ENCODE data around the gene MAP2K6.

MAP2K6 gene

GRCh38 chr17:69594641-69595040, 180.1 kb downstream of the MAP2K6 start:
- no peak overlapping the region for H2BK120ac ChIP-seq (ENCODE audit: low read depth, low read length)
- no peaks in the 10 kb centered on the region for H3K27me3 ChIP-seq (ENCODE audit: control insufficient read depth in 3 of 3, insufficient read depth in 3 of 3, low read depth in 1 of 3, low read length in 3 of 3)
- H3K23ac ChIP-seq (ENCODE audit: low read depth, low read length, poor library complexity) = no peak overlapping the region
- no peak overlapping the region for H3K9ac ChIP-seq (ENCODE audit: low read depth, low read length, poor library complexity)
- H3K79me1 ChIP-seq (ENCODE audit: low read depth, low read length) = no peaks in the 10 kb centered on the region
- H3K27ac ChIP-seq (replicated peaks; ENCODE audit: low read length) = no peak overlapping the region
- H3K18ac ChIP-seq (ENCODE audit: low read length) = no peak overlapping the region
- H2BK15ac ChIP-seq (ENCODE audit: low read length) = no peak overlapping the region
- H3K14ac ChIP-seq (ENCODE audit: low read length) = no peak overlapping the region
- peaks cover 2 to 5% of the 10 kb centered on the region in 2 donors for H3K4me1 ChIP-seq (ENCODE audit: control insufficient read depth in 2 of 2, insufficient read depth in 1 of 2, low read depth in 1 of 2, low read length in 2 of 2)
- no peak overlapping the region for H4K8ac ChIP-seq (ENCODE audit: low read depth, low read length)
- H2AFZ ChIP-seq (ENCODE audit: low read length) = no peak overlapping the region
- H3K4ac ChIP-seq (ENCODE audit: low read length) = no peak overlapping the region
- no peak overlapping the region for H2AK5ac ChIP-seq (ENCODE audit: low read depth, low read length)
- H2BK5ac ChIP-seq (ENCODE audit: low read length) = no peak overlapping the region
- no peak overlapping the region for H4K91ac ChIP-seq (ENCODE audit: low read depth, low read length, poor library complexity)
- H3K36me3 ChIP-seq (replicated peaks in 1 of 2; ENCODE audit: control insufficient read depth in 2 of 2, insufficient read depth in 2 of 2, low read length in 2 of 2) = no peaks in the 10 kb centered on the region
- no peak for DNase-seq (ENCODE audit: low spot score)
- H3K4me2 ChIP-seq (ENCODE audit: insufficient read depth, low read length, poor library complexity, severe bottlenecking) = no peak overlapping the region
- WGBS, 2 donors (ENCODE audit: extremely low coverage in 2 of 2, insufficient read length in 2 of 2, insufficient replicate concordance in 1 of 2) = no CpG with 5 or more reads among the region's 4 CpGs
- no peak overlapping the region for H2BK12ac ChIP-seq (ENCODE audit: low read length)
- peaks cover 2 to 4% of the 10 kb centered on the region in 2 donors for H3K9me3 ChIP-seq (replicated peaks in 1 of 2; ENCODE audit: control insufficient read depth in 2 of 2, insufficient read depth in 1 of 2, low read depth in 1 of 2, low read length in 2 of 2)
- H3K4me3 ChIP-seq (ENCODE audit: low read length in 2 of 2) = no peak overlapping the region

- H3K4me2 ChIP-seq (ENCODE audit: insufficient read depth, low read length, poor library complexity, severe bottlenecking) = no peak overlapping the region
- no peak overlapping the region for H3K4ac ChIP-seq (ENCODE audit: low read length)
- H3K4me1 ChIP-seq (ENCODE audit: control insufficient read depth in 2 of 2, insufficient read depth in 1 of 2, low read depth in 1 of 2, low read length in 2 of 2) = peaks cover 2 to 5% of the 10 kb centered on the region in 2 donors
- H3K4me3 ChIP-seq (ENCODE audit: low read length in 2 of 2) = no peak overlapping the region
- no peak overlapping the region for H2AK5ac ChIP-seq (ENCODE audit: low read depth, low read length)
- H3K9ac ChIP-seq (ENCODE audit: low read depth, low read length, poor library complexity) = no peak overlapping the region
- H2BK12ac ChIP-seq (ENCODE audit: low read length) = no peak overlapping the region
- no peak for DNase-seq (ENCODE audit: low spot score)
- H3K27me3 ChIP-seq (ENCODE audit: control insufficient read depth in 3 of 3, insufficient read depth in 3 of 3, low read depth in 1 of 3, low read length in 3 of 3) = no peaks in the 10 kb centered on the region
- no peak overlapping the region for H2BK5ac ChIP-seq (ENCODE audit: low read length)
- no peak overlapping the region for H2BK120ac ChIP-seq (ENCODE audit: low read depth, low read length)
- no peak overlapping the region for H3K27ac ChIP-seq (replicated peaks; ENCODE audit: low read length)
- H4K8ac ChIP-seq (ENCODE audit: low read depth, low read length) = no peak overlapping the region
- peak overlapping the region; percentile 21 for H3K18ac ChIP-seq (ENCODE audit: low read length)
- H2AFZ ChIP-seq (ENCODE audit: low read length) = peak overlapping the region; percentile 4
- H4K91ac ChIP-seq (ENCODE audit: low read depth, low read length, poor library complexity) = no peak overlapping the region
- no peaks in the 10 kb centered on the region for H3K9me3 ChIP-seq (replicated peaks in 1 of 2; ENCODE audit: control insufficient read depth in 2 of 2, insufficient read depth in 1 of 2, low read depth in 1 of 2, low read length in 2 of 2)
- no peak overlapping the region for H2BK15ac ChIP-seq (ENCODE audit: low read length)
- no peaks in the 10 kb centered on the region for H3K36me3 ChIP-seq (replicated peaks in 1 of 2; ENCODE audit: control insufficient read depth in 2 of 2, insufficient read depth in 2 of 2, low read length in 2 of 2)
- H3K14ac ChIP-seq (ENCODE audit: low read length) = no peak overlapping the region
- no peak overlapping the region for H3K23ac ChIP-seq (ENCODE audit: low read depth, low read length, poor library complexity)
- no CpG with 5 or more reads among the region's 9 CpGs for WGBS, 2 donors (ENCODE audit: extremely low coverage in 2 of 2, insufficient read length in 2 of 2, insufficient replicate concordance in 1 of 2)
- H3K79me1 ChIP-seq (ENCODE audit: low read depth, low read length) = no peaks in the 10 kb centered on the region
Measured at GRCh38 chr17:69596141-69596540, 181.6 kb downstream of the MAP2K6 start.

- H3K27me3 ChIP-seq (ENCODE audit: control insufficient read depth in 3 of 3, insufficient read depth in 3 of 3, low read depth in 1 of 3, low read length in 3 of 3) = no peaks in the 10 kb centered on the region
- WGBS, 2 donors (ENCODE audit: extremely low coverage in 2 of 2, insufficient read length in 2 of 2, insufficient replicate concordance in 1 of 2) = no CpG with 5 or more reads among the region's 7 CpGs
- no peak overlapping the region for H3K27ac ChIP-seq (replicated peaks; ENCODE audit: low read length)
- no peaks in the 10 kb centered on the region for H3K36me3 ChIP-seq (replicated peaks in 1 of 2; ENCODE audit: control insufficient read depth in 2 of 2, insufficient read depth in 2 of 2, low read length in 2 of 2)
- H2BK120ac ChIP-seq (ENCODE audit: low read depth, low read length) = no peak overlapping the region
- no peak overlapping the region for H2BK12ac ChIP-seq (ENCODE audit: low read length)
- H4K8ac ChIP-seq (ENCODE audit: low read depth, low read length) = no peak overlapping the region
- H3K18ac ChIP-seq (ENCODE audit: low read length) = no peak overlapping the region
- no peak overlapping the region for H3K23ac ChIP-seq (ENCODE audit: low read depth, low read length, poor library complexity)
- H3K9me3 ChIP-seq (replicated peaks in 1 of 2; ENCODE audit: control insufficient read depth in 2 of 2, insufficient read depth in 1 of 2, low read depth in 1 of 2, low read length in 2 of 2) = no peaks in the 10 kb centered on the region
- H3K79me1 ChIP-seq (ENCODE audit: low read depth, low read length) = no peaks in the 10 kb centered on the region
- no peak overlapping the region for H2BK5ac ChIP-seq (ENCODE audit: low read length)
- H4K91ac ChIP-seq (ENCODE audit: low read depth, low read length, poor library complexity) = no peak overlapping the region
- no peak for DNase-seq (ENCODE audit: low spot score)
- H3K4me2 ChIP-seq (ENCODE audit: insufficient read depth, low read length, poor library complexity, severe bottlenecking) = no peak overlapping the region
- no peak overlapping the region for H3K4ac ChIP-seq (ENCODE audit: low read length)
- H3K14ac ChIP-seq (ENCODE audit: low read length) = no peak overlapping the region
- H3K4me3 ChIP-seq (ENCODE audit: low read length in 2 of 2) = no peak overlapping the region
- peaks cover 2 to 5% of the 10 kb centered on the region in 2 donors for H3K4me1 ChIP-seq (ENCODE audit: control insufficient read depth in 2 of 2, insufficient read depth in 1 of 2, low read depth in 1 of 2, low read length in 2 of 2)
- no peak overlapping the region for H3K9ac ChIP-seq (ENCODE audit: low read depth, low read length, poor library complexity)
- H2AK5ac ChIP-seq (ENCODE audit: low read depth, low read length) = no peak overlapping the region
- H2BK15ac ChIP-seq (ENCODE audit: low read length) = no peak overlapping the region
- H2AFZ ChIP-seq (ENCODE audit: low read length) = no peak overlapping the region
Measured at GRCh38 chr17:69597898-69598692, 183.6 kb downstream of the MAP2K6 start.

GRCh38 chr17:69602972-69603371, 188.5 kb downstream of the MAP2K6 start:
- Histone ChIP-seq H2AK5ac (ENCODE audit: low read depth, low read length) (no peak overlapping the region), H3K79me1 (ENCODE audit: low read depth, low read length) (no peaks in the 10 kb centered on the region), H3K4ac (ENCODE audit: low read length) (no peak overlapping the region), H3K4me1 (ENCODE audit: control insufficient read depth in 2 of 2, insufficient read depth in 1 of 2, low read depth in 1 of 2, low read length in 2 of 2) (peaks cover 5 to 7% of the 10 kb centered on the region in 2 donors), H3K14ac (ENCODE audit: low read length) (no peak overlapping the region), H2BK120ac (ENCODE audit: low read depth, low read length) (no peak overlapping the region), H4K8ac (ENCODE audit: low read depth, low read length) (no peak overlapping the region), H3K4me2 (ENCODE audit: insufficient read depth, low read length, poor library complexity, severe bottlenecking) (no peak overlapping the region), H3K27me3 (ENCODE audit: control insufficient read depth in 3 of 3, insufficient read depth in 3 of 3, low read depth in 1 of 3, low read length in 3 of 3) (no peaks in the 10 kb centered on the region), H3K23ac (ENCODE audit: low read depth, low read length, poor library complexity) (no peak overlapping the region), H3K9ac (ENCODE audit: low read depth, low read length, poor library complexity) (no peak overlapping the region), H4K91ac (ENCODE audit: low read depth, low read length, poor library complexity) (no peak overlapping the region), H3K36me3 (replicated peaks in 1 of 2; ENCODE audit: control insufficient read depth in 2 of 2, insufficient read depth in 2 of 2, low read length in 2 of 2) (no peaks in the 10 kb centered on the region), H3K27ac (replicated peaks; ENCODE audit: low read length) (no peak overlapping the region), H3K9me3 (replicated peaks in 1 of 2; ENCODE audit: control insufficient read depth in 2 of 2, insufficient read depth in 1 of 2, low read depth in 1 of 2, low read length in 2 of 2) (no peaks in the 10 kb centered on the region), H2BK5ac (ENCODE audit: low read length) (no peak overlapping the region), H3K4me3 (ENCODE audit: low read length in 2 of 2) (no peak overlapping the region), H2BK12ac (ENCODE audit: low read length) (no peak overlapping the region), H2AFZ (ENCODE audit: low read length) (no peak overlapping the region), H2BK15ac (ENCODE audit: low read length) (no peak overlapping the region), H3K18ac (ENCODE audit: low read length) (no peak overlapping the region)
- WGBS, 2 donors (ENCODE audit: extremely low coverage in 2 of 2, insufficient read length in 2 of 2, insufficient replicate concordance in 1 of 2) = no CpG with 5 or more reads among the region's 5 CpGs
- DNase-seq (ENCODE audit: low spot score) = no peak
